Activated CD8-positive, alpha-beta T cell treated with anti-CD3 and anti-CD28 coated beads for 36 hours (primary cell): ENCODE results near the gene GRM4. TPM values are rescaled to one million over a fixed set of nuclear protein-coding genes. Genes with fewer than 3 reads are reported as not detected.

ENCODE experiments used
- ATAC-seq: fragments of 200-7000 bp; cut with Tn5 transposase; one replicate; pipeline ENCODE4 v1.10.0; 2021; ENCODE audit warnings: mild to moderate bottlenecking, moderate library complexity
- CTCF ChIA-PET: fragments of 350-600 bp; sonication (Branson Sonifier 250); formaldehyde crosslinking; loops from one replicate; lab custom pipeline; 2021; ENCODE audit warnings: antibody characterized with exemption; lab: Charles Lee
- POLR2A ChIA-PET: fragments of 350-600 bp; sonication (Branson Sonifier 250); formaldehyde crosslinking; loops from one replicate; lab custom pipeline; 2021; ENCODE audit warnings: antibody characterized with exemption; lab: Charles Lee
- DNase-seq: peaks from one replicate; pipeline ENCODE4 v3.0.0-alpha.2; 2020
- H3K27ac Mint-ChIP-seq: one replicate; pipeline ENCODE4 v1.8.0; 2021; ENCODE audit warnings: mild to moderate bottlenecking, mixed read lengths
- H3K27me3 Mint-ChIP-seq: one replicate; pipeline ENCODE4 v1.8.0; 2021; ENCODE audit warnings: mixed read lengths
- H3K36me3 Mint-ChIP-seq: one replicate; pipeline ENCODE4 v1.8.0; 2021; ENCODE audit warnings: low read depth, mixed read lengths
- H3K4me1 Mint-ChIP-seq: one replicate; pipeline ENCODE4 v1.8.0; 2021; ENCODE audit warnings: low read depth, mixed read lengths
- H3K4me3 Mint-ChIP-seq: one replicate; pipeline ENCODE4 v1.8.0; 2021; ENCODE audit warnings: mild to moderate bottlenecking, moderate library complexity, mixed read lengths
- H3K9me3 Mint-ChIP-seq: one replicate; pipeline ENCODE4 v1.8.0; 2021; ENCODE audit warnings: mixed read lengths
- intact Hi-C: fragments of 100-400 bp; cut with micrococcal nuclease; formaldehyde crosslinking; loops from one replicate; pipeline ENCODE4 v1.10.0; 2022
- total RNA-seq, 2 experiments: library from RNA; stranded (reverse); gene quantifications; one replicate each; pipeline ENCODE4 v1.2.3, GENCODE V29; 2021
- TF ChIP-seq, protein P1 (sequence below): fragments of 200-600 bp; IDR thresholded peaks from one replicate; pipeline ENCODE4 v1.8.0; 2022; ENCODE audit warnings: antibody characterized with exemption, mild to moderate bottlenecking

GRM4 gene
- total RNA-seq, 2 experiments from 2014 or later = 0.11 to 0.14 TPM

DNA sequence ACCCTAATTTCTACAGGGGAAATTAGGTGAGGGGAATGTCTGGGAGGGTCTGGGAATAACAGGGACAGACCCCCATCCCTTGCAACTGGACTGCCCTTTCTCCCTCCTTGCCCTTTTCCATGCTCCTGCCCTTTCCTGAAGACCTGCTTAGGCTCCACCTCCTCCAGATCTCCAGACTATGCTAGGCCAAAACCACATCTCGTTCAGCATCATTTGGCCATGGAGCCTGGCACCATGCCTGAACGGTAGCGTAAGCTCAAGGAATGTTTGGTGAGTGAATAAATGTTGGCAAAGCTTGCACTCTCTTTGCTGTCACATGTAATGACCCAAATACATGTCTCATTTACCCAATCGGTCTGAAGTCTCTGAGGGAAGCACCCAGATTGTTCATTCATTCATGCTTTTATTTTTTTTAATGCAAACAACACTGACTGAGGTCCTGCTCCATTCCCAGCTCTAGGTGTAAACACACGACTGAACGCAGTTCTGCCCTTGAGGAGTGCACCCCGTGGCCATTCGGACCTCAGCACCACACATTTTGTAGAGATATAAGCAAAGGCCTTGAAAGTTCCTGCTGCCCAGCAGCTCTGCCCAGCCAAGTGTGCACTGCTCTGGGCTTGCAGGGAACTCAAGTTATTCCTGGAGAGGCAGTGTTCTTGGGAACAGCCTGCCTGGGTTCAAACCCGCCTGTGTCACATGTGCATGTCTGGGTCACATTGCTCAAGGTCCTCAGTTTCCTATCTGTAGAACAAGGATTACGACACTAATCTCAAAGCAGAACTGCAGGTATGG is 1.1 kb upstream of the GRM4 start:
- no peaks in the 10 kb centered on the region for H3K36me3 Mint-ChIP-seq
- H3K9me3 Mint-ChIP-seq = no peaks in the 10 kb centered on the region
- H3K4me1 Mint-ChIP-seq = peaks cover 11% of the 10 kb centered on the region
- intact Hi-C loops = no loop called here
- POLR2A ChIA-PET = no interaction called here
- CTCF ChIA-PET = interaction anchor here (1.1 to 4.1 kb wide), 4 partner anchors 17 to 436 kb away, joined by 3 to 19 read pairs (median 4); partner anchors contain the start of gene UQCC2
- DNase-seq (no peak), ATAC-seq (no peak)
- H3K27ac Mint-ChIP-seq = no peak overlapping the region
- peaks cover 55% of the 10 kb centered on the region for H3K27me3 Mint-ChIP-seq
- TF ChIP-seq, protein P1, sequence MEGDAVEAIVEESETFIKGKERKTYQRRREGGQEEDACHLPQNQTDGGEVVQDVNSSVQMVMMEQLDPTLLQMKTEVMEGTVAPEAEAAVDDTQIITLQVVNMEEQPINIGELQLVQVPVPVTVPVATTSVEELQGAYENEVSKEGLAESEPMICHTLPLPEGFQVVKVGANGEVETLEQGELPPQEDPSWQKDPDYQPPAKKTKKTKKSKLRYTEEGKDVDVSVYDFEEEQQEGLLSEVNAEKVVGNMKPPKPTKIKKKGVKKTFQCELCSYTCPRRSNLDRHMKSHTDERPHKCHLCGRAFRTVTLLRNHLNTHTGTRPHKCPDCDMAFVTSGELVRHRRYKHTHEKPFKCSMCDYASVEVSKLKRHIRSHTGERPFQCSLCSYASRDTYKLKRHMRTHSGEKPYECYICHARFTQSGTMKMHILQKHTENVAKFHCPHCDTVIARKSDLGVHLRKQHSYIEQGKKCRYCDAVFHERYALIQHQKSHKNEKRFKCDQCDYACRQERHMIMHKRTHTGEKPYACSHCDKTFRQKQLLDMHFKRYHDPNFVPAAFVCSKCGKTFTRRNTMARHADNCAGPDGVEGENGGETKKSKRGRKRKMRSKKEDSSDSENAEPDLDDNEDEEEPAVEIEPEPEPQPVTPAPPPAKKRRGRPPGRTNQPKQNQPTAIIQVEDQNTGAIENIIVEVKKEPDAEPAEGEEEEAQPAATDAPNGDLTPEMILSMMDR = no peak
- H3K4me3 Mint-ChIP-seq = no peak overlapping the region

DNA sequence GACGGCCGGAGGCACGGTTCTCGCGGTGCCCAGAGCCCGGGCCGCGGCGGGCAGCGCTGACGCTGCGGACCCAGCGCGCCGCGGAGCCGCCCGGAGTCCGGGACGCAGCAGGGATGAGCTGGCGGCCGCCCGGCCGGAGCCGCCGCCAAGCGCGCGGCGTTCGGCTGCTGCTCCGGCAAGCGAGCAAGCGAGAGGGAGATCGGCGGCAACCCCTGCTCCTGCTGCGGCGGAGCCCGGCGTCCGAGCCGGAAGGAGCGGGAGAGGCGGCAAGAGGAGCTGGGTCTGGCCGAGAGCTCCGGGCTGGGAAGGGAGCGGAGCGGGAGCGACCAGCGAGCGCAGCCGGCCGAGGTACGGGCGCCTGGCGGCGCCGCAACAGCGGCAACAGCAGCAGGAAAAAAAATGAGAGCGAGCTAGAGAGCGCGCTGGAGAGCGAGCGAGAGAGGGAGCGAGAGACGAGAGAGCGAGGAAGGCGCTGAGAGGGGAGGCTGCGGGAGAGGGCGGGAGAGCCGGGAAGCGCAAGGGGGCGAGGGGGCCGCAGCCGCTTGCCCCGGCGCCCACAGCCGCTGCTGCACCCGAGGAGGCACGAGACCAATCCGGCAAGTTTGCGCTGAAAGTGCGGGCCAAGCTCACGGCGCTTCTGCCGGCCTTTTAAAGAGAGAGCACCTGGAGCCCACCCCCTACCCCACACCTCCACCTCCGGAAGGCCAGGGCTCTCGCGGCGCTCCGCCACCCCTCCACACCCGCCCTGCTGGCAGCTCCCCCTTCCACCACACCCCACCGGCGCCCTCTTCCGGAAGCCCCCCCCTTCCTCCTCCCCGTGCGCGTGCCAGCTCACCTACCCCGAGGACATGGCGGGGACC is 496 bp downstream of the GRM4 start:
- ChIA-PET POLR2A (interaction anchor here (0.6 to 1.0 kb wide), 3 partner anchors 11 to 102 kb away, joined by 3 to 5 read pairs (median 3); no protein-coding TSS in a partner anchor), CTCF (interaction anchor here (0.6 to 4.1 kb wide), 8 partner anchors 10 to 434 kb away, joined by 3 to 19 read pairs (median 3); partner anchors contain the start of gene UQCC2)
- H3K36me3 Mint-ChIP-seq = no peaks in the 10 kb centered on the region
- H3K27me3 Mint-ChIP-seq = peaks cover 59% of the 10 kb centered on the region
- intact Hi-C loops = no loop called here
- H3K9me3 Mint-ChIP-seq = no peaks in the 10 kb centered on the region
- H3K4me3 Mint-ChIP-seq = peak overlapping the region; percentile 32
- TF ChIP-seq, protein P1 = no peak
- H3K4me1 Mint-ChIP-seq = peaks cover 11% of the 10 kb centered on the region
- DNase-seq = peak; percentile 25
- peak; percentile 34 for ATAC-seq
- H3K27ac Mint-ChIP-seq = no peak overlapping the region

GRCh38 chr6:34144581-34145160 is 1.2 kb downstream of the GRM4 start:
- Mint-ChIP-seq H3K4me1 (peaks cover 11% of the 10 kb centered on the region), H3K36me3 (no peaks in the 10 kb centered on the region), H3K4me3 (peak overlapping the region; percentile 55), H3K27ac (no peak overlapping the region), H3K27me3 (peaks cover 61% of the 10 kb centered on the region), H3K9me3 (no peaks in the 10 kb centered on the region)
- intact Hi-C loops = no loop called here
- DNase-seq (no peak), ATAC-seq (no peak)
- ChIA-PET CTCF (interaction anchor here (1.1 to 4.1 kb wide), 6 partner anchors 11 to 90 kb away, joined by 3 to 19 read pairs (median 4); no protein-coding TSS in a partner anchor), POLR2A (interaction anchor here (0.6 to 1.0 kb wide), 2 partner anchors 52 to 101 kb away, joined by 3 to 5 read pairs; no protein-coding TSS in a partner anchor)
- TF ChIP-seq, protein P1 = no peak

DNA sequence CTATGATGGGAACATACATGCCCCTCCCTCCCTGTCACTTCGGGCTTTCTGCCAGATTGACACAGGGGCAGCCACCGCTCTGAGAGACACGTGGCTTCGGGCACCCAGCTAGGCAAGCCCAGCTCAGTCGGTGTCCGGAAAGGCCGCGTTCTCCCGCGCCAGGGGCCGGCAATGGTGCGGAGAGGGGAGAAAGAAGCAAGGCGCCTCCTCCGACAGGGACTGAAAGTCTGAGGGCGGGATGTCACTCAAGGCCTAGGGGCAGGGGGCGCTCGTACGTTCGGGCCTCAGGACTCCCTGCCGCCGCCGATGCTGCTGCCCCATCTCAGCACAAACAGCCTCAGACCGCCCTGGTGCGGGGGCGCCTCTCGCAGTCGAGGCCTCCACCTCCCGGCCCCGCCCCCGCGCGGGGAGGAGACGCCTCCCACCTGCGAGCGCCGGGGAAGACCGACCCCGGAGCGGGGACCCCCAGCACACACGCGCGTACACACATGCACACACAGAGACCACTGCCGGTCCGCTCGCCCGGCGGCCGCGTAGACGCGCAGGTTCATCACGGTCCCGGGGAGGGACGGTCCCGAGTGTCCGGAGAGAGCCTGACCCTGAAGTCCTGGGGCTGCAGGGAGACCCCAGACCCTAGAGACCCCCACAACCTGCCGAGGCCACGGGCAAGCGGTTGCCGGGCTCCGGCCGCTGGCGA is 1.9 kb downstream of the GRM4 start:
- Mint-ChIP-seq H3K4me1 (peaks cover 11% of the 10 kb centered on the region), H3K4me3 (peak overlapping the region; percentile 55), H3K27me3 (peaks cover 65% of the 10 kb centered on the region), H3K9me3 (no peaks in the 10 kb centered on the region), H3K36me3 (no peaks in the 10 kb centered on the region), H3K27ac (no peak overlapping the region)
- intact Hi-C loops = no loop called here
- ChIA-PET CTCF (interaction anchor here (1.1 to 4.1 kb wide), 6 partner anchors 10 to 158 kb away, joined by 3 to 19 read pairs (median 6); no protein-coding TSS in a partner anchor), POLR2A (no interaction called here)
- ATAC-seq (peak; percentile 82), DNase-seq (peak; percentile 78)
- TF ChIP-seq, protein P1 = no peak
